HCT116 (cell line): Measurements from ENCODE around the gene TNFAIP8. TPM values are rescaled to one million over a fixed set of nuclear protein-coding genes. Genes with fewer than 3 reads are reported as not detected.

Experiments
- ATAC-seq: fragments of 200-7000 bp; cut with Tn5 transposase; 2 replicates; pipeline ENCODE4 v1.9.1; 2020; ENCODE audit warnings: mild to moderate bottlenecking, moderate library complexity
- BruUV-seq: library from RNA; stranded (reverse); fragments of 400-500 nt; replicated peaks from 2 replicates; lab custom pipeline; 2021; lab: Mats Ljungman, UMichigan
- CTCF ChIA-PET: fragments of 300-600 bp; sonication (Branson Sonifier 250); formaldehyde crosslinking; loops from one replicate; lab custom pipeline; 2021; ENCODE audit warnings: antibody characterized with exemption; lab: Charles Lee
- POLR2A ChIA-PET: fragments of 300-600, 350-600 bp; sonication (Branson Sonifier 250); formaldehyde crosslinking; loops from one replicate; lab custom pipeline; 2021; ENCODE audit warnings: antibody characterized with exemption; lab: Charles Lee
- RAD21 ChIA-PET, 2 experiments: fragments of 300-600 bp; sonication (Branson Sonifier 250); formaldehyde crosslinking; loops; one replicate each; lab custom pipeline; 2023; ENCODE audit warnings: low total read pairs in 2 of 2; ENCODE audit not compliant: uncharacterized antibody in 2 of 2, unreplicated experiment in 2 of 2, low non-redundant PET in 1 of 2; lab: Charles Lee
- DNase-seq: peaks from one replicate; pipeline ENCODE4 v3.0.0-alpha.2; 2010; ENCODE audit warnings: low read depth, low spot score
- H2AFZ ChIP-seq: fragments of 200-600 bp; shearing (Covaris generic), sonication (generic); 2 replicates; pipeline ENCODE4 v1.6.1; 2017; ENCODE audit warnings: low read depth, mixed run types, mixed read lengths, antibody characterized with exemption, low read length; ENCODE audit not compliant: poor library complexity, severe bottlenecking
- H3K27ac ChIP-seq: 2 replicates; pipeline ENCODE4 v1.5.1; 2012; ENCODE audit warnings: low read depth, low read length
- H3K27me3 ChIP-seq: fragments of 200-600 bp; sonication (generic); 2 replicates; pipeline ENCODE4 v1.6.1; 2016; ENCODE audit warnings: mixed run types, low read length, mixed read lengths; ENCODE audit not compliant: insufficient read depth
- H3K36me3 ChIP-seq, 2 experiments: fragments of 200-500 bp in 1 of 2; fragments of 200-600 bp in 1 of 2; sonication (Bioruptor generic) in 1 of 2; sonication (generic) in 1 of 2; 2 replicates each; pipeline versions ENCODE4 v1.5.1 to v1.6.1; 2014 to 2016; ENCODE audit warnings: low read length in 2 of 2, inconsistent platforms in 1 of 2, mixed read lengths in 1 of 2, mixed run types in 1 of 2; ENCODE audit not compliant: insufficient read depth in 2 of 2, control insufficient read depth in 1 of 2
- H3K4me1 ChIP-seq, 2 experiments: fragments of 200-600 bp in 1 of 2; sonication (generic) in 1 of 2; 2 replicates each; pipeline versions ENCODE4 v1.5.1 to v1.6.1; 2012 to 2017; ENCODE audit warnings: low read length in 2 of 2, inconsistent platforms in 1 of 2, mild to moderate bottlenecking in 1 of 2, mixed read lengths in 1 of 2, mixed run types in 1 of 2, moderate library complexity in 1 of 2; ENCODE audit not compliant: insufficient read depth in 2 of 2, control insufficient read depth in 1 of 2
- H3K4me2 ChIP-seq: fragments of 200-600 bp; sonication (generic); 2 replicates; pipeline ENCODE4 v1.6.1; 2017; ENCODE audit warnings: mixed run types, low read length, mixed read lengths
- H3K4me3 ChIP-seq, 2 experiments: fragments of 200-600 bp in 1 of 2; sonication (generic) in 1 of 2; replicated peaks in 1 of 2; 2 replicates each; pipeline ENCODE4 v1.5.1; 2011 to 2016; ENCODE audit warnings: low read length in 2 of 2, control low read depth in 1 of 2, low read depth in 1 of 2, mild to moderate bottlenecking in 1 of 2, mixed read lengths in 1 of 2, mixed run types in 1 of 2
- H3K79me2 ChIP-seq: fragments of 200-600 bp; sonication (generic); 2 replicates; pipeline ENCODE4 v1.6.1; 2017; ENCODE audit warnings: mild to moderate bottlenecking, mixed run types, low read length, moderate library complexity, mixed read lengths; ENCODE audit not compliant: insufficient read depth
- H3K9ac ChIP-seq: fragments of 200-600 bp; sonication (generic); 2 replicates; pipeline ENCODE4 v1.6.1; 2016; ENCODE audit warnings: low read length, mixed read lengths
- H3K9me2 ChIP-seq: fragments of 200-600 bp; sonication (generic), shearing (Covaris generic); 2 replicates; pipeline ENCODE4 v1.6.1; 2017; ENCODE audit warnings: mixed run types, mild to moderate bottlenecking, moderate library complexity; ENCODE audit not compliant: insufficient read depth
- H3K9me3 ChIP-seq, 2 experiments: fragments of 200-500 bp in 1 of 2; fragments of 200-600 bp in 1 of 2; sonication (Bioruptor generic) in 1 of 2; sonication (generic) in 1 of 2; 2 replicates each; pipeline ENCODE4 v1.6.1; 2014 to 2017; ENCODE audit warnings: low read length in 2 of 2, mixed read lengths in 2 of 2, inconsistent platforms in 1 of 2, low read depth in 1 of 2, mild to moderate bottlenecking in 1 of 2, mixed run types in 1 of 2, moderate library complexity in 1 of 2; ENCODE audit not compliant: control insufficient read depth in 1 of 2, insufficient read depth in 1 of 2
- H4K20me1 ChIP-seq: fragments of 200-600 bp; sonication (generic), shearing (Covaris generic); 2 replicates; pipeline ENCODE4 v1.6.1; 2017; ENCODE audit warnings: mixed run types, mild to moderate bottlenecking, moderate library complexity; ENCODE audit not compliant: insufficient read depth
- CEBPB ChIP-seq: IDR thresholded peaks from 2 replicates; pipeline ENCODE4 v1.6.1; 2012; ENCODE audit warnings: low read depth
- JUND ChIP-seq: IDR thresholded peaks from 2 replicates; pipeline ENCODE4 v1.6.1; 2012
- POLR2AphosphoS5 ChIP-seq: IDR thresholded peaks from 2 replicates; pipeline ENCODE4 v1.6.1; 2011; ENCODE audit warnings: mild to moderate bottlenecking, low read depth, low read length, moderate library complexity
- intact Hi-C: fragments of 100-400 bp; cut with micrococcal nuclease; formaldehyde crosslinking; loops from 2 replicates; pipeline ENCODE4 v1.10.0; 2022
- total RNA-seq: library from RNA; stranded (reverse); gene quantifications from one replicate; pipeline ENCODE4 v1.2.1, GENCODE V29; 2021; ENCODE audit not compliant: unreplicated experiment
- TF ChIP-seq, protein P1 (sequence below): IDR thresholded peaks from 2 replicates; pipeline ENCODE4 v1.6.1; 2012
- TF ChIP-seq, protein P2 (sequence below): IDR thresholded peaks from 2 replicates; pipeline ENCODE4 v1.6.1; 2012
- TF ChIP-seq, protein P3 (sequence below): IDR thresholded peaks from 2 replicates; pipeline ENCODE4 v1.6.1; 2012; ENCODE audit warnings: low read depth

TNFAIP8 gene
- total RNA-seq, 1 experiment from 2014 or later = 18.4 TPM

DNA sequence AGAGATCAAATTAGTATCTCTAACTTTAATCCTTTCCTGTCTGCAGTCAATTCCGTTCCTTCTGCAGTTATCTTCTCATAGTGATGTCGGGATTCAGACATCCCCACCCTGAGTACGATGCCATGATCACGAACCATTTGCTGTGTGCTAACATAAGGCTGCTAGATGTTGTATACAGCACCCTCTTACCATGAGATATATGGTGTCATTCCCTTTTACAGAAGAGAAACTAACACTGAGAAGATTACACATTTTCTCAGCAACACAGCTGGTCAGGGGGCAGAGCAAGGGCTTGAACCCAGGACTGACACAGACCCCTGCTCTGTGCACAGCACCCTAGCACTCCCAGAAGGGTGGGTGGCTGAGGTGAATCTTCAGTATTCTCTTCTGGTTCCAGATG is 49.6 kb downstream of the TNFAIP8 start (continued):
- TF ChIP-seq, protein P1, sequence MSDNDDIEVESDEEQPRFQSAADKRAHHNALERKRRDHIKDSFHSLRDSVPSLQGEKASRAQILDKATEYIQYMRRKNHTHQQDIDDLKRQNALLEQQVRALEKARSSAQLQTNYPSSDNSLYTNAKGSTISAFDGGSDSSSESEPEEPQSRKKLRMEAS = no peak

DNA sequence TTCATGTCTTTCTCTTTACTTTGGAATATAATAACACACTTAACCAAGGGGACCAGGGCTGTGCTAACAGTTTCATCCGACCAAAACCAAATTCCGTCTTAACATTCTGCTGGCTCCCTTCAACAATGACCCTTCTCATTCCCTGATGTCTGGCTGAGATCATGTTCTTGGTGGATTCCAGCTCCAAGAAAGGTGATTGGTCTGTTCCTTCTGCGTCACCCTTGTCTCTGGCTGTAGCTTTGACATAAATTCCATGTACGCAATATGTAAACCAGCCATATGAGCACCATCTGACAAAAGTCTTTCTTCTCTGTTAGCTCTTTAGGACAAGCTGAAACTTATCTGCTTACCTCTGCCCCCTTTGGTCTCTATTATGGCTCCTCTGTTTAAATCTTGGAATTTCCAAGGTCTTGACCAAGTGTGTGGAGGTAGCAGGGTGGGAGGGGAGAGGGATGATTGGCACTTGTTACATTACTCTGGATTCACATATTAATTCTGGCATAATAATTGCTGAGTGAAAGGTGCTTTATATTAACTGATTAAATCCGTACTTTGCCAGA is 50.8 kb downstream of the TNFAIP8 start:
- Histone ChIP-seq H3K27ac (no peak overlapping the region), H4K20me1 (no peaks in the 10 kb centered on the region), H3K27me3 (no peaks in the 10 kb centered on the region), H3K9me2 (no peaks in the 10 kb centered on the region), H3K36me3 (no peaks in the 10 kb centered on the region), H3K4me1 (peaks cover 0 to 3% of the 10 kb centered on the region in 2 experiments; a peak in 1 of 4 replicates), H3K79me2 (no peaks in the 10 kb centered on the region), H3K4me3 (no peak overlapping the region), H2AFZ (no peak overlapping the region), H3K9ac (no peak overlapping the region), H3K9me3 (no peaks in the 10 kb centered on the region), H3K4me2 (no peak overlapping the region)
- ChIA-PET RAD21 (no interaction called here), POLR2A (no interaction called here), CTCF (no interaction called here)
- intact Hi-C loops = no loop called here
- DNase-seq (no peak), ATAC-seq (no peak)
- no TSS peak for BruUV-seq
- TF ChIP-seq JUND (no peak), POLR2AphosphoS5 (no peak)
- TF ChIP-seq, protein P2, sequence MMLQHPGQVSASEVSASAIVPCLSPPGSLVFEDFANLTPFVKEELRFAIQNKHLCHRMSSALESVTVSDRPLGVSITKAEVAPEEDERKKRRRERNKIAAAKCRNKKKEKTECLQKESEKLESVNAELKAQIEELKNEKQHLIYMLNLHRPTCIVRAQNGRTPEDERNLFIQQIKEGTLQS = no peak

DNA sequence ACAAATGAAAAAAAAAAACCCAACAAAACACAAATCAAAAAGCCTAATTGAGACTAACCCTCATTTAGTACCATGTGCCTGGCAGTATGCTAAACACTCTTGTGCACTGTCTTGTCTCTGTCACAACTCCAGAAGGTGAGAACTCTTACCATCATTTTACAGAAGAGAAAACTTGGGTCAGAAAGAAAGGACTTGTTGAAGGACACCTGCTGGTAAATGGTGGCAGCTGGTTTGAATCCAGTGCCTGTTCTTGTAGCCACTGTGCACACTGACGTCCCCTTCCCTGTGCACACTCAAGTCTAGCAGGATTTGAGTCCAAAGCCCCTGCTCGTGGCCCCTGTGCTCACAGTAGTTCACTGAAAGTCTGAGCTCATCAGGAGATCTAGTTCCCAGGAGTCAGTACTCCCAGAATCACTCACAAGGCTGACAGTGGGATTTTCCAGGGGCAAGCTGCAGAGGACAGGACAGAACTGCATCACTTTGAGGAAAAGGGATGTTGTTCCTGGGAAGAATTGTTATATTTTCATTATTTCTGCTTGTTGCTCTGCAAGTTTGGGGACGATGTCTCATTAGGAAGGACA is 53.5 kb downstream of the TNFAIP8 start:
- H3K9ac ChIP-seq = no peak overlapping the region
- ATAC-seq (no peak), DNase-seq (no peak)
- H3K4me3 ChIP-seq = no peak overlapping the region
- POLR2A ChIA-PET = no interaction called here
- H4K20me1 ChIP-seq = no peaks in the 10 kb centered on the region
- no peak overlapping the region for H2AFZ ChIP-seq
- no peaks in the 10 kb centered on the region for H3K36me3 ChIP-seq
- no peak overlapping the region for H3K4me2 ChIP-seq
- no TSS peak for BruUV-seq
- no peaks in the 10 kb centered on the region for H3K79me2 ChIP-seq
- no peaks in the 10 kb centered on the region for H3K27me3 ChIP-seq
- intact Hi-C loops = no loop called here
- RAD21 ChIA-PET = interaction anchor here in 1 of 2 experiments (0.7 kb wide), 1 partner anchor 63 kb away, joined by 3 read pairs; no protein-coding TSS in a partner anchor
- CTCF ChIA-PET = interaction anchor here (0.6 to 0.9 kb wide), 2 partner anchors 94 to 136 kb away, joined by 3 read pairs; no protein-coding TSS in a partner anchor
- H3K27ac ChIP-seq = no peak overlapping the region
- no peaks in the 10 kb centered on the region for H3K9me2 ChIP-seq
- no peaks in the 10 kb centered on the region for H3K9me3 ChIP-seq
- peaks cover 0 to 10% of the 10 kb centered on the region in 2 experiments; a peak in 2 of 4 replicates for H3K4me1 ChIP-seq
- TF ChIP-seq, protein P2 = no peak
- TF ChIP-seq, protein P3, sequence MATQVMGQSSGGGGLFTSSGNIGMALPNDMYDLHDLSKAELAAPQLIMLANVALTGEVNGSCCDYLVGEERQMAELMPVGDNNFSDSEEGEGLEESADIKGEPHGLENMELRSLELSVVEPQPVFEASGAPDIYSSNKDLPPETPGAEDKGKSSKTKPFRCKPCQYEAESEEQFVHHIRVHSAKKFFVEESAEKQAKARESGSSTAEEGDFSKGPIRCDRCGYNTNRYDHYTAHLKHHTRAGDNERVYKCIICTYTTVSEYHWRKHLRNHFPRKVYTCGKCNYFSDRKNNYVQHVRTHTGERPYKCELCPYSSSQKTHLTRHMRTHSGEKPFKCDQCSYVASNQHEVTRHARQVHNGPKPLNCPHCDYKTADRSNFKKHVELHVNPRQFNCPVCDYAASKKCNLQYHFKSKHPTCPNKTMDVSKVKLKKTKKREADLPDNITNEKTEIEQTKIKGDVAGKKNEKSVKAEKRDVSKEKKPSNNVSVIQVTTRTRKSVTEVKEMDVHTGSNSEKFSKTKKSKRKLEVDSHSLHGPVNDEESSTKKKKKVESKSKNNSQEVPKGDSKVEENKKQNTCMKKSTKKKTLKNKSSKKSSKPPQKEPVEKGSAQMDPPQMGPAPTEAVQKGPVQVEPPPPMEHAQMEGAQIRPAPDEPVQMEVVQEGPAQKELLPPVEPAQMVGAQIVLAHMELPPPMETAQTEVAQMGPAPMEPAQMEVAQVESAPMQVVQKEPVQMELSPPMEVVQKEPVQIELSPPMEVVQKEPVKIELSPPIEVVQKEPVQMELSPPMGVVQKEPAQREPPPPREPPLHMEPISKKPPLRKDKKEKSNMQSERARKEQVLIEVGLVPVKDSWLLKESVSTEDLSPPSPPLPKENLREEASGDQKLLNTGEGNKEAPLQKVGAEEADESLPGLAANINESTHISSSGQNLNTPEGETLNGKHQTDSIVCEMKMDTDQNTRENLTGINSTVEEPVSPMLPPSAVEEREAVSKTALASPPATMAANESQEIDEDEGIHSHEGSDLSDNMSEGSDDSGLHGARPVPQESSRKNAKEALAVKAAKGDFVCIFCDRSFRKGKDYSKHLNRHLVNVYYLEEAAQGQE = no peak
- no peak for TF ChIP-seq CEBPB
